Activated T-cell treated with anti-CD3 and anti-CD28 coated beads, Interleukin-2, amount 50 U/mL, for 24 hours (primary cell): ENCODE data around the gene PARM1.

ENCODE experiments used
- DNase-seq: peaks from one replicate; pipeline ENCODE4 v3.0.0-alpha.2; 2020
- H3K27ac Mint-ChIP-seq: 2 replicates; pipeline ENCODE4 v1.8.0; 2020; ENCODE audit warnings: mild to moderate bottlenecking, mixed read lengths
- H3K27me3 Mint-ChIP-seq: 2 replicates; pipeline ENCODE4 v1.8.0; 2020; ENCODE audit warnings: mixed read lengths
- H3K36me3 Mint-ChIP-seq: 2 replicates; pipeline ENCODE4 v1.8.0; 2020; ENCODE audit warnings: low read depth, mixed read lengths
- H3K4me1 Mint-ChIP-seq: 2 replicates; pipeline ENCODE4 v1.8.0; 2020; ENCODE audit warnings: low read depth, mixed read lengths
- H3K4me3 Mint-ChIP-seq: 2 replicates; pipeline ENCODE4 v1.8.0; 2020; ENCODE audit warnings: mild to moderate bottlenecking, moderate library complexity, mixed read lengths
- H3K9me3 Mint-ChIP-seq: 2 replicates; pipeline ENCODE4 v1.8.0; 2020; ENCODE audit warnings: mixed read lengths

PARM1 gene

DNA sequence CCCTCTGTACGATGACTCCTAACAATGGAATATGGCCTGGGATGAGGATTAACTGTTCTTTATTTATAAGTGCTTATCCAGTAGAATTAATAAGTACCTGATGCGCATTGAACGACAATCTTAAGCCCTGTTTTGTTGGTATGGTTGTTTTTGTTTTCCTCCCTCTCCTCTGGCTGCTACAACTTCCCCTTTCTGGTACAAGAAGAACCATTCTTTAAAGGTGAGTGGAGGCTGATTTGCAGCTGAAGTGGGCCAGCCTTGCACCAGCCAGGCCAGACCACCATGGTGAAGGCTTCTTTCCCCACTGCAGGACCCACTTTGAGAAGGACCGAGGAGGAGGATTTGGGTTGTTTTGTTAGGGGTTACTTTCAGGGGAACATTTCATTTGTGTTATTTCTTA lies 113.3 kb downstream of the PARM1 start:
- Mint-ChIP-seq H3K27me3 (no peaks in the 10 kb centered on the region), H3K9me3 (no peaks in the 10 kb centered on the region), H3K36me3 (no peaks in the 10 kb centered on the region), H3K4me3 (no peak overlapping the region), H3K4me1 (no peaks in the 10 kb centered on the region), H3K27ac (no peak overlapping the region)
- DNase-seq = no peak

DNA sequence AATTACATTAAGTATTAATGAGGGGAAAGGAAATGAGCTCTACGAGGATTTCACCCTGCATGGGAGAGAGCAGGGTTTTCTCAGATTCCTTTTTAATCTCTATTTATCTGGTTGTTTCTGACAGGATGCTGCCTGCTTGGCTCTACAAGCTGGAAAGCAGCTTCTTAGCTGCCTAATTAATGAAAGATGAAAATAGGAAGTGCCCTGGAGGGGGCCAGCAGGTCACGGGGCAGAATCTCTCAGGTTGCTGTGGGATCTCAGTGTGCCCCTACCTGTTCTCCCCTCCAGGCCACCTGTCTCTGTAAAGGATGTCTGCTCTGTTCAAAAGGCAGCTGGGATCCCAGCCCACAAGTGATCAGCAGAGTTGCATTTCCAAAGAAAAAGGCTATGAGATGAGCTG lies 113.7 kb downstream of the PARM1 start:
- Mint-ChIP-seq H3K4me1 (no peaks in the 10 kb centered on the region), H3K36me3 (no peaks in the 10 kb centered on the region), H3K4me3 (no peak overlapping the region), H3K9me3 (no peaks in the 10 kb centered on the region), H3K27me3 (no peaks in the 10 kb centered on the region), H3K27ac (no peak overlapping the region)
- DNase-seq = no peak

- DNase-seq = no peak
- Mint-ChIP-seq H3K36me3 (no peaks in the 10 kb centered on the region), H3K4me1 (no peaks in the 10 kb centered on the region), H3K9me3 (no peaks in the 10 kb centered on the region), H3K4me3 (no peak overlapping the region), H3K27me3 (no peaks in the 10 kb centered on the region), H3K27ac (no peak overlapping the region)
Measured at GRCh38 chr4:75048208-75048879, 115.4 kb downstream of the PARM1 start.

GRCh38 chr4:75051431-75051830 lies 118.5 kb downstream of the PARM1 start:
- no peak overlapping the region for H3K4me3 Mint-ChIP-seq
- H3K9me3 Mint-ChIP-seq = no peaks in the 10 kb centered on the region
- H3K27me3 Mint-ChIP-seq = no peaks in the 10 kb centered on the region
- no peak for DNase-seq
- no peaks in the 10 kb centered on the region for H3K36me3 Mint-ChIP-seq
- no peak overlapping the region for H3K27ac Mint-ChIP-seq
- H3K4me1 Mint-ChIP-seq = no peaks in the 10 kb centered on the region

GRCh38 chr4:75053352-75053751 lies 120.4 kb downstream of the PARM1 start:
- DNase-seq = no peak
- Mint-ChIP-seq H3K36me3 (no peaks in the 10 kb centered on the region), H3K4me3 (no peak overlapping the region), H3K27ac (no peak overlapping the region), H3K9me3 (no peaks in the 10 kb centered on the region), H3K27me3 (no peaks in the 10 kb centered on the region), H3K4me1 (no peaks in the 10 kb centered on the region)

DNA sequence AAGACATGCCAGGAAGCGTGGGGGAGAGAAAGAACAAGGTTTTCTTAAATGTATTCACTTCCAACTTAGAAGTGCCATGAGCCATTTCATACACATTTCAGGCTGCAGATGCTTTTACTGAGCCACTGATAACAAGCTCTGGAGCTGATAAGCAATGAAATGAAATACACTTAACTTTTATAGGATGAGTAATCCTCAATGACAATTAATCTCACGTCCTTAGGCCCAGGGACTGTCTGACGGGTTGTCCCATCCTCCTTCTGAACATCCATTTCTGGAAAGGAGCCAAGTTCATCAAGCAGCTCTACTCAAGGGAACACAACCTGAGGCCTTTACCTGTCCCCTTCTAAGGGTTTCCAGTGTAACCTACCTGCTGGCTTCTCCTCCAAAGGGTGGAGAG lies 121.2 kb downstream of the PARM1 start:
- no peaks in the 10 kb centered on the region for H3K27me3 Mint-ChIP-seq
- no peaks in the 10 kb centered on the region for H3K4me1 Mint-ChIP-seq
- H3K9me3 Mint-ChIP-seq = no peaks in the 10 kb centered on the region
- H3K36me3 Mint-ChIP-seq = no peaks in the 10 kb centered on the region
- no peak for DNase-seq
- H3K4me3 Mint-ChIP-seq = no peak overlapping the region
- no peak overlapping the region for H3K27ac Mint-ChIP-seq

DNA sequence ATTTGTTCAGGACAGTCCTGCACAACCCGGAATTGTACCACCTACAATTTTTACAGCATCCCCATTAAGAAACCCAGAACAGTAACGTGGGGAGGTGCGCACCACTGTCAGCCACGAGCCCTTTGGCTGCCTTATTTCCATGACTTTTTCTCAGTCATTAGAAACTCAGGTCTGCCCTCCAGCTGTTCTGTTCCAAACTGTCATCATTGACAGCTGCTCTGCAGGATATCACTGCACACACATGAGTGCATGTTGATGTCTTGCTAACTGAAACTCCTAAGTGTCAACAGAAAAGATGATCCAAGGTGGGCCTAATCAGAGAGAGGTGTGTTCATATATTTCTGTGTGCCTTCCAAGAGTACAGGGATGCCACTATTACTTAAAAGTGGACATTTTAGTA lies 123.4 kb downstream of the PARM1 start:
- Mint-ChIP-seq H3K27me3 (no peaks in the 10 kb centered on the region), H3K9me3 (no peaks in the 10 kb centered on the region), H3K27ac (no peak overlapping the region), H3K4me3 (no peak overlapping the region), H3K36me3 (no peaks in the 10 kb centered on the region), H3K4me1 (no peaks in the 10 kb centered on the region)
- DNase-seq = no peak

- no peaks in the 10 kb centered on the region for H3K9me3 Mint-ChIP-seq
- no peak overlapping the region for H3K4me3 Mint-ChIP-seq
- no peak for DNase-seq
- H3K36me3 Mint-ChIP-seq = no peaks in the 10 kb centered on the region
- H3K4me1 Mint-ChIP-seq = no peaks in the 10 kb centered on the region
- H3K27me3 Mint-ChIP-seq = no peaks in the 10 kb centered on the region
- no peak overlapping the region for H3K27ac Mint-ChIP-seq
Measured at GRCh38 chr4:75057369-75057768, 124.5 kb downstream of the PARM1 start.

GRCh38 chr4:75058486-75058885 lies 125.6 kb downstream of the PARM1 start:
- no peaks in the 10 kb centered on the region for H3K27me3 Mint-ChIP-seq
- H3K4me1 Mint-ChIP-seq = no peaks in the 10 kb centered on the region
- no peak overlapping the region for H3K4me3 Mint-ChIP-seq
- H3K27ac Mint-ChIP-seq = no peak overlapping the region
- H3K36me3 Mint-ChIP-seq = no peaks in the 10 kb centered on the region
- no peak for DNase-seq
- H3K9me3 Mint-ChIP-seq = no peaks in the 10 kb centered on the region

GRCh38 chr4:75063433-75063832 lies 130.5 kb downstream of the PARM1 start:
- Mint-ChIP-seq H3K27me3 (no peaks in the 10 kb centered on the region), H3K4me1 (no peaks in the 10 kb centered on the region), H3K27ac (no peak overlapping the region), H3K9me3 (no peaks in the 10 kb centered on the region), H3K36me3 (no peaks in the 10 kb centered on the region), H3K4me3 (no peak overlapping the region)
- no peak for DNase-seq

DNA sequence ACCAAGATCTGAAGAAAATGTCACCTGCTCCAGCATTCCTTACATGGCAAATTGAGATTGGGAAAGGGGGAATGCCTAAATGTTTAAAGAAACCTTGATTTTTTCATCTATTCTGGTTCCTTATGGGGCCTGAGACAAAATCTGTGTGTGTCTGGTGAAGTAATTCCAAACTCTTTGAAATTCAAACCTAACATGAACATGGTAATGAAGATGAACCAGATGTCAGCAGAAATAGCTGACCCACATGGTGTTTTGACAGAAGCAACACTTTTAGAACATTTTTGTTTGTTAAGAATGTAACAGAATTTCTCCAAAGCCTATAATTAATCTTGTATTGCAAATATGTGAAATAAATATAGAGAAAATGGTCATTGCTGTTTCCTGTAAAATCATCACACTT lies 133.0 kb downstream of the PARM1 start:
- H3K4me1 Mint-ChIP-seq = no peaks in the 10 kb centered on the region
- no peaks in the 10 kb centered on the region for H3K9me3 Mint-ChIP-seq
- no peaks in the 10 kb centered on the region for H3K27me3 Mint-ChIP-seq
- H3K4me3 Mint-ChIP-seq = no peak overlapping the region
- no peaks in the 10 kb centered on the region for H3K36me3 Mint-ChIP-seq
- no peak overlapping the region for H3K27ac Mint-ChIP-seq
- DNase-seq = no peak

DNA sequence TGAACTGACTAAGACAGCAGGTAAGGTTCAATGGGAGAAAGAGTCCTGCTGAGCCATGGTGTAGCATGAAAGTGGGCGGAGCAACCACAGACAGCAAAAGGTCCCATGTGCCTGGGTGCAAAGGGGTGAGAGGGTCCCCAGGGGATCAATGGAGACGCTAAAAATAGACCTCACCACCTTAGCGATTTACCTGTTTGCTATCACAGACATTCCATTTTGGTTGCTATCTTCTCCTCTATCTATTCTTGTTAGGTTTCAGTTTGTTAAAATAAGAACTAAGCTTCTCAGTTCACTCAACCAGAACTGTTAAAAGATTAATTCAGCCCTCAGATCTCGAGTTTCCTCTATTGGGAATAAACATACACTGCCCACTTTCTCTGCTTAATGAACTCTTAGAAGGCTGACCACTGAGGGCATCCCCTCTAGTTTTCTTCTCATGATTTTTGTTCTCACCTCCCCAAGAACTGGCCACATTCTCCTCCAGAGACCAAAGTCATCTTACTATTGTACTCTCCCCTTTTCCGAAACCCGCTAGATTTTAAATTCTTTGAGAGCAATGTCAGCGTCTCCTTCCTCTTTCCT lies 136.7 kb downstream of the PARM1 start:
- DNase-seq = no peak
- no peaks in the 10 kb centered on the region for H3K4me1 Mint-ChIP-seq
- no peak overlapping the region for H3K4me3 Mint-ChIP-seq
- no peaks in the 10 kb centered on the region for H3K36me3 Mint-ChIP-seq
- H3K9me3 Mint-ChIP-seq = no peaks in the 10 kb centered on the region
- no peak overlapping the region for H3K27ac Mint-ChIP-seq
- no peaks in the 10 kb centered on the region for H3K27me3 Mint-ChIP-seq

- Mint-ChIP-seq H3K27me3 (no peaks in the 10 kb centered on the region), H3K27ac (no peak overlapping the region), H3K4me3 (no peak overlapping the region), H3K9me3 (peaks cover 3% of the 10 kb centered on the region), H3K36me3 (no peaks in the 10 kb centered on the region), H3K4me1 (no peaks in the 10 kb centered on the region)
- DNase-seq = no peak
Measured at GRCh38 chr4:75071317-75071716, 138.4 kb downstream of the PARM1 start.

- no peak for DNase-seq
- H3K4me1 Mint-ChIP-seq = no peaks in the 10 kb centered on the region
- no peaks in the 10 kb centered on the region for H3K36me3 Mint-ChIP-seq
- H3K27ac Mint-ChIP-seq = no peak overlapping the region
- no peak overlapping the region for H3K4me3 Mint-ChIP-seq
- no peaks in the 10 kb centered on the region for H3K27me3 Mint-ChIP-seq
- peaks cover under 1% of the 10 kb centered on the region for H3K9me3 Mint-ChIP-seq
Measured at GRCh38 chr4:75080888-75081287, 148.0 kb downstream of the PARM1 start.

DNA sequence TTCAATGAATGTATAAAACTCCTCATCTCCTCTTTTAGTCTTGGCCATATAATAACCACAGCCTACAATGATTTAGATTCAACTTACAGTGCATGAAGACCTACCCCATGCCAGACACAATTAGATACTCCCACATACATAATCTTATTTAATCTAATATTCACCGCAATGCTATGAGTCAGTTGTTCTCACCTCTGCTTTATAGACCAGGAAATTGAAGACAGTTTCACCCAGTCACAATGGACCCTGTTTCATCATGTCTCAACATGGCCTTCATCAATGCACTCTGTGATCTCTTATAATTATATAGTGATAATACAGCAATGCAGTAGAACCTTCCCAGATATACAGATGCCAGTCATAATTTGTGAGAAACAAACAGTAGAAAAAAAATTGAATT lies 148.6 kb downstream of the PARM1 start:
- Mint-ChIP-seq H3K27ac (no peak overlapping the region), H3K27me3 (no peaks in the 10 kb centered on the region)

GRCh38 chr4:75087416-75087815 lies 154.5 kb downstream of the PARM1 start:
- no peak overlapping the region for H3K4me3 Mint-ChIP-seq
- H3K36me3 Mint-ChIP-seq = no peaks in the 10 kb centered on the region

More for the DNA sequence above, 148.6 kb downstream of the PARM1 start:
- H3K4me1 Mint-ChIP-seq = no peaks in the 10 kb centered on the region
- H3K9me3 Mint-ChIP-seq = peaks cover 2% of the 10 kb centered on the region
- H3K36me3 Mint-ChIP-seq = no peaks in the 10 kb centered on the region
- H3K4me3 Mint-ChIP-seq = no peak overlapping the region
- no peak for DNase-seq

More at GRCh38 chr4:75087416-75087815, 154.5 kb downstream of the PARM1 start:
- no peak for DNase-seq
- peaks cover 11% of the 10 kb centered on the region for H3K9me3 Mint-ChIP-seq
- no peaks in the 10 kb centered on the region for H3K27me3 Mint-ChIP-seq
- H3K27ac Mint-ChIP-seq = no peak overlapping the region
- no peaks in the 10 kb centered on the region for H3K4me1 Mint-ChIP-seq
